Measurements from ENCODE around the gene CRYBG1. TPM values are rescaled to one million over a fixed set of nuclear protein-coding genes. Genes with fewer than 3 reads are reported as not detected.

The CRYBG1 gene
- total RNA-seq, 1 donor from 2014 or later, result 0.06 TPM

DNA sequence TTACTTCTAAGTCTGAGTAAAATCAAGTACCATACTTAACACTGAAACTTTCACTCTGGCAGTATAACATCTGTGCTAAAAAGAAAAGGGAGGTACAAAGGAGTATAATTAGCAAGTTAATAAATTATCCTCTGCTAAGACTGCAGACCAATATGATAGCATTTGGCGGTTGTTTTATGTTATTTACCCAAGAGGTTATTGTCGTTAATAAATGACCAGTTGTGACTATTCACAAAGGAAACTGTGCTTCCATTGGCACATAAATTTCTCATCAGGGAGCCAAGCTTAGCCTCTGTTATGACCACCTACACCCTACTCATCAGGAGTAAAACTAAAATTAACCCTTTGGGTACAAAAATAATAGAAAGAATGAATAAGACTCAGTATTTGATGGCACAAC lies 86.5 kb downstream of the CRYBG1 start:
- no peak overlapping the region for H3K4me2 ChIP-seq
- no peaks in the 10 kb centered on the region for H3K36me3 Mint-ChIP-seq

GRCh38 chr6:106448000-106448426 lies 87.5 kb downstream of the CRYBG1 start:
- Mint-ChIP-seq H3K36me3 (no peaks in the 10 kb centered on the region), H3K4me3 (no peak overlapping the region), H3K27ac (no peak overlapping the region), H3K4me1 (no peaks in the 10 kb centered on the region), H3K9me3 (no peaks in the 10 kb centered on the region), H3K27me3 (ENCODE audit: insufficient read depth, low read depth) (peaks cover 3% of the 10 kb centered on the region)
- TF ChIP-seq CTCF (IDR thresholded peaks at IDR 0.05) (no peak), EZH2 (IDR thresholded peaks at IDR 0.05) (no peak), EZH2phosphoT487 (IDR thresholded peaks at IDR 0.05) (no peak)
- no peak overlapping the region for H3K9ac ChIP-seq
- no peaks in the 10 kb centered on the region for H4K20me1 ChIP-seq (ENCODE audit: low read depth)
- H3K4me1 ChIP-seq, result no peaks in the 10 kb centered on the region
- H3F3A ChIP-seq (ENCODE audit: low read depth), result no peaks in the 10 kb centered on the region
- no peak overlapping the region for H3K27ac ChIP-seq
- no peaks in the 10 kb centered on the region for H3K27me3 ChIP-seq
- H3K36me3 ChIP-seq, result no peaks in the 10 kb centered on the region
- no peak overlapping the region for H3K4me3 ChIP-seq
- H2AFZ ChIP-seq (replicated peaks), result no peak overlapping the region
- no peaks in the 10 kb centered on the region for H3K9me3 ChIP-seq (ENCODE audit: low read depth)
- no peaks in the 10 kb centered on the region for H3K79me2 ChIP-seq (ENCODE audit: low read depth)
- H3K4me2 ChIP-seq, result no peak overlapping the region
- DNase-seq (ENCODE audit: low spot score), result no peak

More for the DNA sequence above, 86.5 kb downstream of the CRYBG1 start:
- no peak for DNase-seq (ENCODE audit: low spot score)
- H3K36me3 ChIP-seq, result no peaks in the 10 kb centered on the region
- H4K20me1 ChIP-seq (ENCODE audit: low read depth), result no peaks in the 10 kb centered on the region
- H3K79me2 ChIP-seq (ENCODE audit: low read depth), result no peaks in the 10 kb centered on the region
- H3K4me3 ChIP-seq, result no peak overlapping the region
- TF ChIP-seq EZH2 (IDR thresholded peaks at IDR 0.05) (no peak), CTCF (IDR thresholded peaks at IDR 0.05) (no peak), EZH2phosphoT487 (IDR thresholded peaks at IDR 0.05) (no peak)
- no peak overlapping the region for H2AFZ ChIP-seq (replicated peaks)
- Mint-ChIP-seq H3K9me3 (no peaks in the 10 kb centered on the region), H3K4me3 (no peak overlapping the region), H3K27me3 (ENCODE audit: insufficient read depth, low read depth) (peaks cover 3% of the 10 kb centered on the region), H3K27ac (no peak overlapping the region), H3K4me1 (no peaks in the 10 kb centered on the region)
- no peak overlapping the region for H3K27ac ChIP-seq
- H3F3A ChIP-seq (ENCODE audit: low read depth), result no peaks in the 10 kb centered on the region
- H3K9me3 ChIP-seq (ENCODE audit: low read depth), result no peaks in the 10 kb centered on the region
- H3K4me1 ChIP-seq, result no peaks in the 10 kb centered on the region
- H3K27me3 ChIP-seq, result no peaks in the 10 kb centered on the region
- H3K9ac ChIP-seq, result no peak overlapping the region

DNA sequence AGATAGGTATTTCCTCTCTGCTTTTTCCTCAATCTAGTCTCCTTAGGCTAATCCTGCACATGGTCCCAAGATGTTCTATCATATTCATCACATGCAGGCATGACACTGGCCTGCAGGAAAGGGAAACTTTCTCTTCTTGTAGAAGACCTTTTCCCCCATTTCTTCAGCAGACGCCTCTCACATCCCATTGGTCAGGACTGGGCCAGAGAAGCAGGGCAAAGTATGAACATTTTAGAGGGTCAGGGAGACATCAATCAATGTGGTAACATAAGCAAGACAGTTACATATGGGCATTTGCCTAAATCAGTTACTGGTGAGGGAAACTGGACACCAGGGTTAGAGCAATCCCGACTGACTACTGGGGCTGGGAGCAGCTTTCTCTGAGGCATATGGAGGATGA lies 90.1 kb downstream of the CRYBG1 start:
- H2AFZ ChIP-seq (replicated peaks), result no peak overlapping the region
- no peak overlapping the region for H3K4me3 ChIP-seq
- no peaks in the 10 kb centered on the region for H3K36me3 ChIP-seq
- H3K4me2 ChIP-seq, result no peak overlapping the region
- H3F3A ChIP-seq (ENCODE audit: low read depth), result peaks cover 6% of the 10 kb centered on the region
- H3K36me3 Mint-ChIP-seq, result no peaks in the 10 kb centered on the region
- no peaks in the 10 kb centered on the region for H4K20me1 ChIP-seq (ENCODE audit: low read depth)
- H3K27ac ChIP-seq, result no peak overlapping the region
- no peaks in the 10 kb centered on the region for H3K9me3 ChIP-seq (ENCODE audit: low read depth)
- H3K9me3 Mint-ChIP-seq, result no peaks in the 10 kb centered on the region
- DNase-seq (ENCODE audit: low spot score), result no peak
- no peaks in the 10 kb centered on the region for H3K4me1 Mint-ChIP-seq
- H3K4me1 ChIP-seq, result no peaks in the 10 kb centered on the region
- H3K27me3 ChIP-seq, result no peaks in the 10 kb centered on the region
- no peaks in the 10 kb centered on the region for H3K79me2 ChIP-seq (ENCODE audit: low read depth)
- peaks cover 5% of the 10 kb centered on the region for H3K27me3 Mint-ChIP-seq (ENCODE audit: insufficient read depth, low read depth)
- no peak overlapping the region for H3K9ac ChIP-seq
- H3K4me3 Mint-ChIP-seq, result no peak overlapping the region
- H3K27ac Mint-ChIP-seq, result no peak overlapping the region
- TF ChIP-seq EZH2phosphoT487 (IDR thresholded peaks at IDR 0.05) (no peak), CTCF (IDR thresholded peaks at IDR 0.05) (no peak), EZH2 (IDR thresholded peaks at IDR 0.05) (no peak)

Data from neural progenitor cell (in vitro differentiated cells).